GM21515 (cell line): ENCODE measurements around the gene ZNF746.

Source experiments
- ATAC-seq: cut with Tn5 transposase; IDR thresholded peaks from one replicate; pipeline ENCODE4 v1.9.1; 2021; ENCODE audit not compliant: unreplicated experiment

The ZNF746 gene

DNA sequence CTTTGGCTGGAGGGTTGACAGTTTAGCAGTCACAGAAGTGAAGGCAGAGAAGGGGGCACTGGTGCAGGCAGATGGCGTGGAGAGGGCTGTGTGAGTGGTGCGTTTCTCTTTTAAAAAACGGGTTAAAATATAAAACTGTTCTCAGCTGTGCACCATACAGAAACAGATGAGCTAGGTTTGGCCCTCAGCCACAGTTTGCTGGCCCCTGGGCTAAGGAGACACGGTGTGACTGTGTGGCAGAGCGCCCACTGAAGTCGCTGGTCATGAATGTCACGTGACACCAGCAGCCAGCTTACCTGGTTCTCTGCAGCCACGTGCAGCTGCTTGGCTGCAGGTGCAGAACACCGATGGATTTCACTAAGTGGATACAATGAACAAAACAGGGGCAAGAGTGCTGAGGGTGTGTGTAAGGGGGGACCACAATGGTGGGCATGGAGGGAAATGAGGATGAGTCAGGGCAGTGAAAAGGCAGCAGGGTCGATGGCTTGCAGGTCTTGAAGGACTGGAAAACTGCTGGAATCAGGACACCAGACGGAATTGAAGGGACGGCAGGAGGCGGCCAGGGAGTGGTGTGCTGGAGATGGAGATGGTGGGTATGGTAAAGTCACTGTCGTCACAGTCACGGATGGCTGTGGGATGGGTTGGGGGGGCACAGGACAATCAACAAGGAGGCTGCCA is 7.4 kb downstream of the ZNF746 start:
- ATAC-seq: no peak

DNA sequence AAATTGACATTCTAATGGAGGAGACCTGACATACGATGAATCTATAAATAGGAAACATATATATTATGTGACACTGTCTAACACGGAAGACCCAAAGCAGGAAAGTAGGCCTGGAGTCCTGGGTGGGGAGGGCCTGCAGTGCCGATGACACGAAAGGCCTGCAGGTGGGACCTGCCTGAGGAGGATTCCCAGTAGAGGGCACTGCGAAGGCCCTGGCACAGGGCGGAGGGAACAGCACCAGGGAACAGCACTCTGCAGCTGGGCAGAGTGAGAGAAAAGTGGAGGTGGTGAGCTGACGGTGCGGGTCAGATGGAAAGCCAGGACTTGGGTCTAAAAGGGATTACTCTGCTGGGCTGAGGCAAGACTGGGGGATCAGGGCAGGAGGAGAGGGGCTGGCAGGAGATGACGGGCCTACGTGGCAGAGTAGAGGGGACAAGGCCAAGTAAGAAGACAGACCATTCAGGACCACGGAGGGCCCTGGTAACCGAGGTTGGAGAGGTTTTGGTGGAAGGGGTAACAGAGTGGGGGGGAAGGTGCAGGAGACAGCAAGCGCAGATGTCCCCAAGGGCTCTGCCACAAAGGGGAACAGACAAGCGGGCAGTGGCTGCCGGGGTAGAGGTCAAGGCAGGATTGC is 8.1 kb downstream of the ZNF746 start:
- ATAC-seq: no peak

DNA sequence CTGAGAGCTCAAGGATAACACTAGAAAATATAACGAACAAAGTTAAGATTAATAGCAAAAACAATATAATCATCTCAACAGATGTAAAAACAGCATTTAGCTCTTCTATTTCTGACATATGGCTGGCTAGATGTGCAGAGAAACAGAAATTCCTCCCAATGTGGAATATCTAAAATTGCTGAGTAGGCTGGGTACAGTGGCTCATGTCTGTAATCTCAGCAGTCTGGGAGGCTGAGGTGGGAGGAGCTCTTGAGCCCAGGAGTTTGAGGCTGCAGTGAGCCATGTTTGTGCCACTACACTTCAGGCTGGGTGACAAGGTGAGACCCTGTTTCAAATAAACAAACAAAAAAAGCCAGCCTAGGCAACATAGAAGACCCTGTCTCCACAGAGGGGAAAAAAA is 18.0 kb downstream of the ZNF746 start:
- no peak for ATAC-seq

DNA sequence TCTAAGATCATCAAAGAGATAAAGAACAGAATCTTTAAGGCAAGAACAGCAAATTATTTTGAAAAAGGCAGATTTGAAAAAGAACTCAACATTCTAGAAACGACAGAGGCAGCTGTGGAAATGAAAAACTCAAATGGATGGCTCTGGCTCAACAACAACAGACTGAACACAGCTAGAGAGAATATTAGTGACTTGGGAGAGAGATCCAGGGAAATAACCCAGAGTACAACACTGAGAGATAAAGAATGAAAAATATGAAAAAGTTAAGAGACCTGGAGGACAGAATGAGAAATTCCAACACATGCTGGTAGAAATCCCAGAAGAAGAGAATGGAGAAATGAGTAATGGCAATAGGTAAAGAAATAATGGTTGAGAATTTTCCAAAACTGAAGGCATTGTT is 18.9 kb downstream of the ZNF746 start:
- no peak for ATAC-seq

DNA sequence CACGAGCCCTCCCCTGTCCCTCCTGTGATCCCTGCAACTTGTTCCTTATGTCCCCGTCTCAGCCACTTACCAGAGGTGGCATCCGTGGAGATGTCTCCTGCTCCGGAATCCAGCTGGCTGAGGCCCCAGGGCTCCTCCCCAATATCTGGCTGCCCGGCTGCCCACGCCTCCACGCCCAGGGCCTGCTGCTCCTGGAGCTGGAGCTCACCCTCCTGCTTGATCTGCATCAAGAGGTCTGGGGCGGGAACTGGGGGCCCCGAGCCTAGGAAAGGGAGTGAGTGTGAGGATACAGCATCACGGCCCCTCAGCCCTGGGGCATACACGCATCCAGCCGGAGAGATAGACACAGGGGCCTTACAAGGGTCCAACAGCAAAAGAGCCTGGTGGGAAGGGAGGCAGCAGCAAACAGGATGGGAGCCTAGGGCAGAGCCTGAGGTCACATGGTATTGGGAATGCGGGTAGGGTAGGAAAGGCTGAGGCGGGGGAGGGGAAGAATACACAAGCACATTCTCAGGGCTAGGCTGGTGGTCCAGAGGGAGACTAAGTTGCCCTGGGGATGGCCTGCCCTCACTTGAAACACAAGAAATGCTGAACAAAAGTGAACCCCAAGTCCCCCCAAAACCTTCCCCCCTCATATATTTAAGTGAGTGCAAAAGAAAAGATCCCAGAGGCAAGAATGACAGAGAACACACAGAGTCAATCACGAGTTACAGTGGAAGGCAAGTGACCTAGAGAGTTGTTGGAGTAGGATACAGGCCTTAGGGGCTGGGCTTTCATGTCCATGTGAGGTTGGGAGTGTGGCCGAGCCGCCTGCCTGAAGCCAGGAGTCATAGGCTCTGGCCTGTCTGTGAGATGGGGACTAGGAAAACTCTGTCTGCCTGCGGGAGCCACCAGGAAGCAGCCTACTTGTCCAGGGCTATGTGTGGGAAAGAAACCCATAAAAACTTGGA is 19.8 kb downstream of the ZNF746 start:
- no peak for ATAC-seq

DNA sequence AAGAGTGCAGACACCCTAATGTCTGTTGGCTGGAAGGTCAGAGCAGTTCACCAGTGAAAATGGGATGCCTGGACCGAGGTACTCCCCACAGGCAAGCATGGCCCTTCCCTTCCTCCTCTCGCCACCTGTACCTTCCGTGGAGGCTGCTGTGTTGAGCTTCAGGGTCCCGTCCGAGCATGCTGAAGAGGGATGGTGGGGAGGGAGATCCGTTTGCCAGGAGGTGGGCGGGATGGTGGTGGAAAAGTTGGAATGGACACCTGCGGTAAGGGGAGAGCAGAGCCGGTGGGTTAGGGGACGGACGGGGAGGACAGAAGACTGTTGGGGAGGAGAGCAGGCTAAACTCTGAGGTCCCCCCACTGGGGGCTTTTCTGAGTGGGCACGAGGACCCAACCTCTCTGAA is 20.8 kb downstream of the ZNF746 start:
- no peak for ATAC-seq

DNA sequence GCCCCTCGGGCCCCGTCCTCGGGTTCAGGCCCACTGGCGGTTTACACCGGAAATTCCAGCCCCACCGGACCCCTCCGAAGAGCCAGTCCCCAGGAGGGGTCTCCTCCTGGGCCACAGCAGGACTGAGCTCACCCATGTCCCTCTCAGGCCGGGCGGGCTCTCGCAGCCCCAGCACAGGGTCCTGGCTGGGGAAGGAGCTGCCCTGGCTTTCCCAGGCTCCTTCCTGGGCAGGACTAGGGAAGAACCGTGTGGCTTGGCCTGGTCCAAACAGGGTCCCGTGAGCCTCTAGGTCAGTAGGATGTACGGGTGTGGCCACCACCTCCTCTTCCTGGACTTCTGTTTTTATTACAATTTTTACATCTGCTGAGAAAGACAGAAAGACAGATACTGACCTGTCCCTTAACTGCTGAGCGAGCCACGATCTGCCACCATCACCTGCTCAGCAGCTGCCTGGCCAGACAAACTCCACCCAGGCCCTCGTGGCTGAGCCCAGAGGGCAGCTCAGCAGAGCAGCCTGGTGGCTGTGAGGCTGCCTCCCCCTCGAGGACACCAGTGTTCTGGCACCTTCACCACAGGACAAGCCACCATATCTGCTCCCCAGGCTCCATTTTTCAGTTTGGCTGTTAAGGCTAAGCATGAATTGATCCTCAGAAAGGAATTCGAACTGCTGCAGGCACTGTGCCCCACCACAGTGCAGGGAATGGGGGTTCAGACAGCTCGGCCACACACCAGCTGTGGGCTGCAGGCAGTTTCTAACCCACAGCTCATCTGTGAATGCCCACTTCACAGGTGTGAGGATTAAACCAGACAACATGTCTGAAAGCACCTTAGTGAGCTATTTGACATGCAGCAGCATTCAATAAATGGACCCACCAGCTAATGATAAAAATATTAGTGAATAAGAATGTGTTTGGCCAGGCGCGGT is 22.2 kb downstream of the ZNF746 start:
- ATAC-seq: no peak

DNA sequence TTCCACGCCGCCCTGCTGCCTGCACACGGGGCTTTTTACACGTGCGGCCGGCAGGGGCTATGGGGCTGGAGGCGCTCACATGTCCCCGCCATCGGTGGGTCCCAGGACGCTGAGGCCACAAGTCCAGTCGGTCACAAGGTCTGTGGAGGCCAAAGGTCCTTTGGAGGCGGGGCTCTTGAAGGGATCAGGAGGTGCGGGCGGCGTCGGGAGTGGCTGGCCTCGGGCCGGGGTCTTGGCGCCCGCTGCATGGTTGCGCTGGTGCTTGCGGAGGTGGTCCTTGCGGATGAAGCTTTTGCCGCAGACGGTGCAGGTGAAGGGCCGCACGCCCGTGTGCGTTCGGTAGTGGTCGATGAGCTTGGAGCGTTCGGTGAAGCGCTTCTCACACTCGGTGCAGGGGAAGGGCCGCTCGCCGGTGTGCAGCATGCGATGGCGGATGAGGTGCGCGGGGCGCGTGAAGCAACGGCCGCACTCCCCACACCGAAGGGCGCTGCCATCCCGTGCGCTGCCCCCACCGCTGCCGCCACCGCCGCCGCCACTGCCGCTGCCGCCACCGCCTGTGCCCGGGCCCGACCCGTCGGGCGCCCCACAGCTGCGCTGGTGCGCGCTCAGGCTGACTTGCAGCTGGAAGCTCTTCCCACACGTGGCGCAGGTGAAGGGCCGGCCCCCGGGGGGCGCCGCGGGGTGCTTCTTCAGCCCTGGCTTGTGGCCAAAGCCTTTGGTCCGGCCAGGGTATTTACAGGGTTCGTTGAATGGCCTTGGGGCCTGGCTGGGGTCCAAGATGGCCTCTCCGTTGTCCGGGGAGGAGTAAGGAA is 23.1 kb downstream of the ZNF746 start:
- ATAC-seq: no peak

DNA sequence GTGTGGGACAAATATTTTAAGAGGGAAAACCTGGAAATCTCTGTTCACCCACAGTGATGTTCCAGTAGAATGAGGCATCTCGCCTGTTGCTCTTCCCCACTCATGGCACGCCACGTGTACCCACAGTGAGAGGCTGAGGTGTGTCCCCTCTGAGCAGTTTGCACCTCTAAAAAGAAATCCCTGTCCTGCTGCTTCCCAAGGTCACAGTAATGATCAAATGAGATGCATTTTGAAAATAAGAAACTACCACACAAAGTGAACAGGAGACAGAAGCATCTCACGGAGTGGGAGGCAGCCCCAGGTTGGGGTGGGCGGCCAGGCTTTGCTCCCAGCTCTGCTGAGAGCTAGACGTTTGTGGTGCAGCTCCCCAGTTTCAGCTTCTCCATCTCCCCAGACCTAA is 24.4 kb downstream of the ZNF746 start:
- no peak for ATAC-seq

DNA sequence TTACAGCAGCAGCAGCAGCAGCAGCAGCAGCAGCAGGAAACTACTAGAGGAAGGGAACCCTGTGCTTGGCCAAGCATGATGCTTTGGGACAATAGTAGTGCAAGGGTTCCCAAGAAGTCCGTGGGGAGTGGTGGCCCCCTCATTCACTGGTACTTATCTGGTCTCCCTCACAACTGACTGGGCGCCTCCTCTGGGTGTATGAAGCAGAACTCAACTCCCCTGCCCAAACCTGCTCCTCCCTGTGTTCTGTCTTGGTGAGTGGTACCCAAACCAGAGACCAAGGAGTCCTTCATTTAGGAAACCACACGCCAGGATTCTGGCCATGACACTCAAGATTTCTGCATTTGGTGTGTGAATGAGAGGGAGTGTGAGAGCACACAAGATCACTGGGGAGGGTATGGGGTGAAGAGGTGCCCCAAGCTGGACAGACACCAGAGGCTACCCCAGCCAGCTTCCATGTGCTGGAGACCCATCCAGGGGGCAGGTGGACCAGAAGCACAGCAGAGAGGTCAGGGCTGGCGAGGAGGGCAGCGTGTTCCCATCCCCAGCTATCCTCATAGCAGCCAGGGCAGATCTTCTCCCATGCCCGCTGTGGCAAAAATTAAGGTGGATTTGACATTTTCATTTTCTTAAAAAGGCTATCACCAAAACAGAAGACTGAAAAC is 26.2 kb downstream of the ZNF746 start:
- no peak for ATAC-seq

DNA sequence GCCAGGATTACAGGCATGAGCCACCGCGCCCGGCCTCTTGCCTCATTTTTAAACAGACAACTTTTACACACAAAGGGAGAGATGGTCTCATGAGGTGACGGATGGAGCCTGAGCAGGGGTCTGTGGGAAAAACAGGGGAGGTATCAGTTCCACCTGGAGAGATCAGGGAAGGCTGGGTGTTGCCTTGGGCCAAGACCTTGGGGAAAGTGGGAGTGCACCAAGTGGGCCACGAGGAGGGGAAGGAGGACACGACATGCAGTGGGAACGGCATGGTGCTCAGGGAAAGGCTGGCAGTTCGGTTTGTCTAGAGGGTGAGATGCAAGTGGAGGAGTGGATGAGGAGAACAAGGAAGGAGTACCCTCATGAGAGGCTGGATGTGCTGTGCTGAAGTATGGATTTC is 27.8 kb downstream of the ZNF746 start:
- no peak for ATAC-seq

DNA sequence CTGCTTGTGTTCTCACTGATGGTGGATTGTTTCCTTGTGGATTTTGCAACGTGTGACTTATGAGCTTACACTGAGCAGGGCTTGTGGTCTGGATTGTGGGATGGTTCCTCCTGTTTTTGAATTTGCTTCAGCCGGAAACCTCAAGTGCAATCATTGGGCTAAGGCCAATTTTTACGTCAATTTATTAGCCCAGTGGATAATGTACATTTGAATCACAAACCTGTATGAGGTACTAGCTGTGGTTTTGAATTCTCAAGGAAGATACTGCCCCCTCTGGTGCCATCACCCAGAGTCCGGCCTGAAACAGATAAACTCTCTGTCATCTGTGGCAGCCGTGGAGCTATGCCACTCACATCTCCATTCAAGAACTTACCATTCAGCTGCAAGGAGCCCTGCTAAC is 29.4 kb downstream of the ZNF746 start:
- no peak for ATAC-seq

DNA sequence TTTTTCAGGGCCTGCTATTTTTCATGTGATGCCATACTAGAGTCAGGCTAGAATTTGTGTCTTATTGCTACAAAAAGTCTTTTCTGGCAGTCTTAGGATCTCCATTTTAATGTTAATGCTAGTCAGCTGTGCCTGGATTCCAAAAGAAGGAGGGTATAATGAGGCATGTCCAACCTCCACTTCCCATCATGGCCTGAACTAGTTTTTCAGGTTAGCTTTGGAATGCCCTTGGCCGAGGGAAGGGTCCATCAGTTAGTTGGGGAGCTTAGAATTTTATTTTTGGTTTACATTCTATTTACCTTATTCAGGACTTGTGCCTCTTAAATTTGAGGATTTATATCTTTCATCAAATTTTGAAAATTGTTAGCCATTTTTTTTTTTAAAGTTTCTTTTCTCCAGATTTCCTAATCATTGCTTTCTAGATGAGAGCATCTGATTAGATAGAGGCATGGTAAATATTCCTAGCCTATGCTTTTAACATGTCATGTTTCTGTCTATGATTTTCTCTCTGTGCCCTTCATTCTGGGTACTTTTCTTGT is 30.2 kb downstream of the ZNF746 start:
- ATAC-seq: no peak

DNA sequence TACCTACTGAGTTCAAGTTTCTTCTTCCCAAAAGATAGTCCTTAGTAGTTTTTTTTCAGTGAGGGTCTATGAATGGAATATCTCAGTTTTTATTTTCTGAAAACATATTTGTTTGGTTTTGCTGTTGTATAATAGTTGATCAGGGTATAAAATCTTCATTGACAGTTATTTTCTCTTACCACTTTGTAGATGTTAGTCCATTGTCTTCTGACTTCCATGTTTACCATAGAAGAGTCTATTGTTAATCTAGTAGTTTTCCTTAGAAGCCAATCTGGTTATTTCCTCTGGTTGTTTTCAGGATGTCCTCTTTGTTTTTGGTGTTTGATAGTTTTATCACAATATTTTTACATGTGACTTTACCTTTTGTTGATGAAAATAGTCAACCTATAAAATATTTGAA is 31.2 kb downstream of the ZNF746 start:
- no peak for ATAC-seq

DNA sequence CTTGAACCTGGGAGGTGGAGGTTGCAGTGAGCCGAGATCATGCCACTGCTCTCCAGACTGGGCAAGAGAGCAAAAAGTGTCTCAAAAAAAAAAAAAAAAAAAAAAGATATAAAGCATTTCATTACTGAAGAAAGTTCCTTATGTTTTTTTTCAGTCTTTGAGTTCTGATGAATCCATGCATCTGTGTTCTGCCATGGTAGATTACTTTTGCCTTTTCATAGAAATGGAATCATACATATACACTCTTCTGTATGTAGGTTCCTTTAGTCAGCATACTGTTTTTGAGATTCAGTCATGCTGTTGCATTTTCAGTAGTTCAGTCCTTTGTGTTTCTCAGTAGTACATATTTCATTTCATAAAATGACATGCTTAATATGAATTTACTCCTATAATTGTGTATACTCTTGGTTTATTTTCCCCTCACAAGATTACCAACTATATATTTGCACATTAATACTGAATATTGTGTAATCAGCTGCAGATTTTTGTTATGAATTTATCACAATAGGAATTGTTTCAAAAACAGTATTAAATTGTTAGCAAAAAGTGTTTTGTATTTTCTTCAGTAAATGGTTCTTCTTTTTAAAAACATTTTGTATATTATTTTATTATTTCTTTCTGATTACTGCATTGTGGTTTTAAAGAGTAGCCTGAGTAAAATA is 34.0 kb downstream of the ZNF746 start:
- no peak for ATAC-seq

DNA sequence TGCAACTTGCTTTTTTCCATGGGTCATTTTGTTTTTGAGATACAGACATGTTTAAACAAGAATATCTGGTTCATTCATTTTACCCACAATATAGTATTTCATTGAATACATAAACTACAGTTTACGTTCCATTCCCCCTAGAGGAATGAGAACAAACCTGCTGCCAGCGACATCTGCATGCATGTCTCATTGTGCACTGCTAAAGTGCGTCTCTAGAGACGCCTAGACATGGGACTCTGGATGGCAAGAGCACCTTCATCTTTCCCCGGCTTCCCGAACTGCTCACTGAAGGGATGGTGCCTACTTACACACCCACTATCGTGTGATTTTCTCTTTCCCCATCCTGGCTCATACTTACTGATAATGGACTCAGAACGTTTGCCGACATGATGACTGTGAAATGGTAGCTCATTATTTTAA is 35.5 kb downstream of the ZNF746 start:
- ATAC-seq: no peak

DNA sequence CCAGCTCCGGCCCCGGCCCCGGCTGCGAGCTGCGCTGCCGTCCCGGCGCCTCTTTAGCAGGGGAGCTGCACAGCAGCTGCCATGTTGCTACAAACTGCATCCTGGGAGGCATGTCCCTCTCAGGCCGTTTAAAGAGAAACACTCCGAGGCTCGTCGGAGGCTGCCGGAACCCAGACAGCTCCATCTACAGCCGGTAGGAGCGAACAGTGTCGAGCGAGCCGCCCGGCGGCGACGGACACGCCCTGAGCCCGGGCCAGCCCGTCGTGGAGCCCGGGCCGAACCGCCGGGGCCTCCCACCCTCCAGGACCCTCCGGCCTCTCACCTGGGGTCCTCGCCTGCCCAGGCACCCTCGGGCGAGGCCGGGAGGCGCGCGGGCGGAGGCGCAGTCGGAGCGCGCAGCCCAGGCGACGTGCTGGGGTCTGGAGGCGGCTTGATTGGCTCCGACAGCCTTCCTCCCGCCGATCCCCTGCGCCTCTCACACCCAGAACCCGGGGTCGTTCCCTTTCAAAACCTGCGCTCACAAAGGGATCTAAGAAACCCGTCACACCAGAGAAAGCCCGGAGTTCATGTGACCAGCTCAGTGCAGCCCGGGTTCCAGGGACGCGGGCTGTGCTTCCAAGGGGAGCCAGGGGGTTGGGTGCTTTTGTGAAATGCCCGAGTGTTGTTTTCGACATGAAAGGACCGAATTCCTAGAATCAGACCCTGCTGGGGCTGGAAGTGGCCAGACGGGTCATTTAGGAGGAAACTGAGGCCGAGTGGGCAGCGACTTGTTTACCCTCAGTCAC is 36.9 kb downstream of the ZNF746 start, which contains the start of gene ZNF777:
TSS of gene ZNF777 (minus strand) at position 570 of the 785 bp plus-strand sequence. CDS start 5,040 bp downstream, outside the sequence.
- ATAC-seq: peak; percentile 96
